ENCODE data around the gene FHL2.

The FHL2 gene

DNA sequence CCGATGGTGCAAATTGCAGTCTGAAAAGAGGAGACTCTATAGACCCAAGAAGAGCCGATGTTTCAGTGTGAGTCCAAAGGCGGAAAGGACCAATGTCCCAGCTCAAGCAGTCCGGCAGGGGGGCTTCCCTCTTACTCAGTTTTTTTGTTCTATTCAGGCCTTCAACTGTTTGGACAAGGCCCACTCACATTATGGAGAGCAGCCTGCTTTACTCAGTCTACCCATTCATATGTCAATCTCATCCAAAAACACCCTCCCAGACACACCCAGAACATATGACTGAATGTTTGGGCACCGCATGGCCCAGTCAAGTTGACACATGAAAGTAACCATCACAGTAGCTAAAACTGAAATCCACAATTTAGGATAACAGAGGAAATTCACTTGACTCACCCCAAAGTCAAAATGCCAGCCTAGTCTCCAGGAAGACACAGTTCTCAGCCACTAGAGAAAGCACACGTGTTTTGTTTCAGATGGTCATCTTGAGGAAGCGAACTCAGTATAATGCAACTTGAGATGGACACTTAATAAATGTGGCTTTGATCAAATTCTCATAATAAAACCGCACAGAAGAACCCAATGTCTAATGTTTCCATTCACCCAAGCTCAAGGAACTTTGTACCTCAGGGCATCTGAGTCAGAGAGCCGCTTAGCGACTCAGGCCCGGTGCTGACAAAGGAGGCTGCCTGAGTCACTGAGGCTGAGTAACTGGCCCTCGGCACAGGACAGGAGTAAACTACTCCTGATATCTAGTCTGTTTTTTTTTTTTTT, 2.4 kb downstream of the FHL2 start:
- DNase-seq, result no peak

GRCh38 chr2:105395691-105396090, 3.2 kb downstream of the FHL2 start:
- DNase-seq, result no peak

DNA sequence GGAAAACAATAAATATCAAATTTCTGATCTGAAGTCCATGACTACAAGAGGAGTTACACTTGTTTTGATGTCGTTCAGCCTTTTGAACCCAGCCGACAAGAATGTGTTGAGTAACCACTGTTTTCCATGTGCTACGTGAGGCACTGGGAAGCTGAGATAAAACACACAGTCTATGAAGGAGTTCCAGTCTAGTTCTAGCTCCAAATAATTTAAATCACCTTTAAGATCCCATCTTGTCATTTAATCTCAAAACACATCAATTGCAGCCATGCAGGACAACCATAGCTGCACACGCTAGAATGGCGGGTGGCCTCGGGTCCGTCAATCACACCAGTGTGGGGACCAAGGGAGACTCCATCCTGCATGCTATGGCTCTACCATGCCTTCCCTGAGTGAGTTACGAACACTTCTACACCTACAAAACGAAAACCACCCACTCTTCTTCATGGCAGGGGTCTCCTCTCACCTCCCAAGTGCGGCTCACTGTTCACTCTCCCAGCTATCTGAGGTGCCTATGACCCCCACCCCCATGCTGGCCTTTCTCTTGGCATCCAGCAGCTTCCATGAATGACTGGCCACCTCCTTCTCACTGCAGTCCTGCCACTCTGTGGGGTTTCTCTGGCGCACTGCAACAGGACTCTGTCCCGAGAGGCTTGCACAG, 3.8 kb downstream of the FHL2 start:
- DNase-seq, result no peak

DNA sequence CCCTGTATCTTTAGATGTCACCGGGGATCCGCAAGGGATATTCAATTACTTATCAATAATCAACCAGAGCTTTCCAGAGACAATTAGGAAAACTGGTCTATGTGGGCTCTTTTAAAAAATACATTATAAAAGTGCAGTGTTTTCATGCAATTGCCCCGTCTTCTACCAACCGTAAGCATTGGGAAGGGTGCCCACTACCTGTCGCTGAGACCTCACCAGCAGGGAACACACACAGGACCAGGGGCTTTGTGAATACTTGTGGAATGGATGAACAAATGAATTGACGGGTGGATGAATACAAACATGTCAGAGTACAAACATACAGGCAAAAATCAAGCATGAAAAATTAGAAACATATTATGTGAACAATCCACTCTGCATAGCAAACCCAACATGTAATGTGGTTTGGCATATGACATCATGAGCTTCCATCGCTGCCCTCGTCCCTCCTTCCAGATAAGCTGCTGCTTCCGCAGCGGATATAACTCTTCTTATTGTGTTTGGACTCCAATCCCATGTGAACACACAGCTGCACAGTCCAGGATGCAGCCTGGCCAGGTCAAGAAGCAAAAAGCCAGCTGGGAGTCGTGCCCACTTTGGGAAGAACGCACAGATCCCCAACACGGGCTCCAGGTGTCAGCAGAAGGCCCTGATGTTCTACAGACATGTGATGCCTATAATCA, 5.3 kb downstream of the FHL2 start:
- no peak for DNase-seq

DNA sequence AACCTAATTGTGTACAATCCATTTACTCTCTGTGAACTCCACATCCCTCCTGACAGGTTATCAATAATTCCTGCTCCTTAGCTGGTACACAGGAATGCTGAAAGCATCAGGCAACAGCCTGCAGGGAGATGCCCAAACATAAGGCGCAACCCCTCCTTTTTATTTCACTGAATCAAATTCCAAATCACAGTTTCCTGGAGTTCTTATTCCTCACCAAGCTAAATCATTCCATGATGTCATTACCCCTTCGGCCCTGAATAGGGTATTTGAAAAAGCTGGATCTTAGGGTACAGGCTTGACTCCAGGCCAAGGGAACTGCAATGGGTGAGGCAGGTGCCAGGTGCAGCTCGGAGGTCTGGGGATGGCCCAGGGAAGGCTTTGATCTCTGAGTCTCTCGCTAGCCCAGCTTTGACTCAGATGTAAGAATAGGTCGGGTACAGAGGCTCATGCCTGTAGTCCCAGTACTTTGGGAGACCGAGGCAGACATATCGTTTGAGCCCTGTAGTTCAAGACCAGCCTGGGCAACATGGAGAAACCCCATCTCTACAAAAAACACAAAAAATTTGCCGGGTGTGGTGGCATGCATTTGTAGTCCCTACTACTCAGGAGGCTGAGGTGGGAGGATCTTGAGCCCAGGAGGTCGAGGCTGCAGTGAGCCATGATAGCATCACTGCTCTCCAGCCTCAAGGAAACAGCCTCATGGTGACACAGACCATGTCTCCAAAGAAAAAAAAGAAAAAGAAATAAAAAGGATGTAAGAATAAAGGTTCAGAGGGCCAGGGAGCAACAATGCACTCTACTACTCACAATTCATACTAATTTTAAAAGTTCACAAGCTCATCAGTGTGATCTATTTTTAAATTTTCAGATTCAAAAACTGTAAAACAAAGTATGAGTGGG, 6.8 kb downstream of the FHL2 start:
- DNase-seq, result no peak

- DNase-seq, result no peak
Measured at GRCh38 chr2:105391058-105391627, 7.7 kb downstream of the FHL2 start.

DNA sequence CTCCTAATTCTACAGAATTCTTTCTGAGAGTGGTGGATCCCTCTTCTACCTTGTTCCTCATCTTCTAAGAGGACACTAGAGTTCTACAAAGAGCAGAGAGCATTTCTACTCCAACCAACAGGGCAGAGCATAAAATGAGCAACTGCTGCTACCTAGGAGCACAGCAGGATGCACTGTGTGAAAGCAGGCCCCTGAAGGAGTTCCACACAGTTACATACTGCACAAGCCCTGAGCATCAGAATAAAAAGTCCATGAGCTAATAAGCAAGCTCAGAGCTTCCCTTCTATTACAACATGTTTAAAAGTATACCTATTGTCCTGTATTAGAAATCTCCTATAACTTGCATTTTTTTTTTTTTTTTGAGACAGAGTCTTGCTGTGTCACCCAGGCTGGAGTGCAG, 8.4 kb downstream of the FHL2 start:
- no peak for DNase-seq

GRCh38 chr2:105388971-105389381, 9.9 kb downstream of the FHL2 start:
- no peak for DNase-seq

DNA sequence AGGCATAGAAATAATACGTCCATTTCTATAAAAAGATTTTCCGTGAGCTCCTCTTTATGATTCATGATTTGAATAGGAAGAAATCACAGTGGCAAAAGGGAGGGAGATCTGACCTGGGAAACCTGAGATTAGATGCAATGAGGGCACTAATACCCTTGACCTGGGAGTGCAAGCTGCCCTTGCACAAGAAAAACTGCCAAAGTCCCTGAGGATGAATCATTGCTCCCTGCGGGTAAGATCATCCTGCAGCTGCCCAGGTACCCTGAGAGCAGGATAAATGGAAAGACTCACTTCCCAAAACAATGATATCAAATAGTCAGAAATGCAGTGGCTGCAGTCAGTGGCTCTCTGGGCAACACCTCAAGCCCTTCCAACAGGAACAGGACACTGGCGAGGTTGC, 11.6 kb downstream of the FHL2 start:
- no peak for DNase-seq

DNA sequence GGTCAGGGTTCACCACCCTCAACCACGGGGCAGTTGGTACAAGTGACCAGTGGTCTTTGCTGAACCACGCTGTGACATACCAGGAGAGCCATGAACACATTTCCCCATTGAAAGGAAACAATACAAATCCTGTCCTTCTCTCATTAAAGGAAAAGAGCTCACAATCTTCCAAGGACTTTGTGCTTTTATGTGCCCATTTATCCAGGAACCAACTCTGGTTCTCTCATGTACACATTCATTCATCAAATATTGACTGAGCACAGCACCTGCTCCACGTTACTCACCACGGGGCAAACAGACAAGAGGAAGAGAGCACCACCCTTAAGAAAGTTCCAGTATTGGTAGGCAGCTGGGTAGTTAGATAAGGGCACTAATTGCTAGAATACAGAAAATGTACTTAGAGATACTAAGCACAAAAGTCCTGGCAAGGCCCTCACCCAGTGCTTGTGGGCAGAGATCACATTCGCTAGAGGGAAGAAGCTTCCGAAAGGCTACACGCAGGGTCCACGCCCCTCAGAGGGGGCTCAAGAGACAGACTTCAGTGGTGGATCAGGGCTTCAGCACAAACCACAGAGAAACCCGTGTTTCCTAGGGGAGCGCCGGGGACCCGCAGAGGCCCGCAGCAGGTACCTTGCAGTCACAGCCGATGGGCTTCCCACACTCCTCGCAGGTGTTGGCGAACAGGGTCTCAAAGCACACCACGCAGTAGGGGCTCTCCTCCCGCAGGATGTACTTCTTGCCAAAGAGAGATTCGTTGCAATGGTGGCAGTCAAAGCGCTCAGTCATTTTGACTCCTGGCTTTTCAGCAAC, 12.9 kb downstream of the FHL2 start:
- no peak for DNase-seq

GRCh38 chr2:105384861-105385260, 14.0 kb downstream of the FHL2 start:
- DNase-seq, result no peak

DNA sequence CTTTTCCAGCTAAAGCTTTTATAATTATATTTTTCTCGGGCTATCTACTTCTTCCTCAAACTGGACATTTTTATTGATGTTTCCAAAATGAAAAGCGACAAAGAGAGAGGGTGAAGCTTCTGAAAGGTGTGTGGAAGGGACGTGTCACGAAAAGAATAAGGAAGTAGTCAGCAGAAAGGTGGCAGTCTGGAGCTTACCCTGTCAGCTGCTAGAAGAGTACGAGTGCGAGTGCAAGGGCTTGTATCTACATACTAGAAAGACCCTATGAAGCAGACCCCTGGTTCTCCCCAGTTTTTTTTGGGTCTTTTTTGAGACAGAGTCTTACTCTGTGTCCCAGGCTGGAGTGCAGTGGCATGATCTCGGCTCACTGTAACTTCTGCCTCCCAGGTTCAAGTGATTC, 14.6 kb downstream of the FHL2 start:
- DNase-seq, result no peak

DNA sequence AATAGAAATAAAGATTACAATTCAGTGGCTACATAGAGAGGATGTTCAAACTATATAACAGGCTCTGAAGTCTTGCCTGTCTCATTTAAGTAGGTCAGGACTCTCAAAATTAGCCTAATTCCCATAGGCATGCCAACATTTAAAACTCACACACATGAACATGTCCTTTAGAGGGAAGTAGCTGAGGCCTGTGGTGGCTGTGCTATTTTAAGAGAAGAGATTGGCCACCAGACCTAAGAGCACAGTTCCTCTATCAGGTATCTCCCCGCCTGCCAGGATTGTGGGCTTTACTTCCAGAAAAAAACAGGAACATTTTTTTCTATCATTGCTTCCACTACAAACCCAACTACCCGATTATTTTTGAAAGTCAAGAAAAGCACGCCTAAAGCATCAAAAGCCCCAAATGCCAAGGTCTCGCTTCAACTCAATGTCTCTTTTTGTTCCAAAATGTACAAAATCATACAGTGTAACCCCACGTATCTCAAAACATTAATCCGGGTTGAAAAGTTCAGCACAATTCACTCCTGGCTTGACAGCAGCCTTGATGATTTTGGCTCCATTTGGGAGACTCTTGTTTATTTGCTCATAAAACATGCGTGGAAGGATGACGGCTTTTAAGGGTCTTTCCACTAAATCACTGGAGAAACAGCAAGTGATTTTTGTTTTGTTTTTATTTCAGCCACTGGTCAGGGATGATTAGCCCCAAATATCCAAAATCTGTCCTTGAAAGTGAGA, 15.3 kb downstream of the FHL2 start:
- no peak for DNase-seq

- no peak for DNase-seq
Measured at GRCh38 chr2:105382177-105382576, 16.7 kb downstream of the FHL2 start.

DNA sequence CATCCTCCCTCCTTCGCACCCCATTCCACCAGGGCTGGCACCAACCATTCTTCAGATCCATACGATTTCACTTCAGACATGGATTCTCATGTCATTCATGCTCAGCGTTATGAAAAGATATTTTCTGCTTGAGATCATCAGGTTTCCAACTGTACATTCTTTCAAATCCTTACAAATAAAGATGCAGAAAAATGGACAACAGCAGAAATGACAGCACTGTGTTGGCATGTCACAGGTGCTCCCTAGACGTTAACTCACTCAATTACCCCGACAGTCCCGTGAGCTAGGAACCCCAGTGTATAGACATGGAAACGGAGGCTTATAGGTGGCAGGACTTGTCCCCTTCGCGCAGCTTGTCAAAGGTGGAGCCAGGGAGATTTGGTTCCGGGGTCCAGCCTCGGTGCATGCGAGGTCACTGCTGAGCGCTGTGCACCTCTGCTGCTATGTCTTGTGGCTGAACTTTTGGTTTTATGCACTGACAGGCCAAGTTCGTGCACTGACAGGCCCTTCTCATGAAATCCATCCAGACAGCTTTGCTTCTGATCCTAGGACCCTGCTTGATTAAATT, 17.7 kb downstream of the FHL2 start:
- DNase-seq, result no peak

GRCh38 chr2:105380432-105381100, 18.3 kb downstream of the FHL2 start:
- DNase-seq, result no peak

GRCh38 chr2:105379741-105380186, 19.1 kb downstream of the FHL2 start:
- DNase-seq, result no peak

- no peak for DNase-seq
Measured at GRCh38 chr2:105378921-105379383, 19.9 kb downstream of the FHL2 start.

DNA sequence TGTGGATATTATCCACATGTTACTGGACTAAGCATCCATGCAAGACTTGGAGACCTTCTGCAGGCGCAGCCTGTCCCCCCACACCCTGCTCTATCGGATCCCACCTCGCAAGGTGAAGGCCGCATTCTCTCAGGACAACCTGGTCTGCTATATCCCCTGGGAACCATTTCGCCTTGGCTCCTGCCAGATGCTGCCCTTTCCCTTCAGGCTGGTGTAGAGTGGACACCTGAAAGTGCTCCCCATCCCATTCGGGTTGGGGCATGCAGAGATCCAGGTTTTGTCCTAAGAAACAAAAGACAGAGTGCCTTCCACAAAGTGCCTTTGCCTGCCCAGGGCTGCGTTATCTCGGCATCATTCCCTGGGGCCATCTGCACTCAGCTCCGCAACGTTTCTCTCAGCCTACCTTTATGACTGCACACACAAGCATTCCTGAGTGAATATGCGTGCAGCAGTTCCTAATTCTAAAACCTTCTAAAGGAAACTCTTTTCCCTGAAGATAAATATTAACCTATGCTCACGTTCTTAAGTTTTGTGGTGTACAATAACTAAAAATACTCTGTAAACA, 20.5 kb downstream of the FHL2 start:
- no peak for DNase-seq

DNA sequence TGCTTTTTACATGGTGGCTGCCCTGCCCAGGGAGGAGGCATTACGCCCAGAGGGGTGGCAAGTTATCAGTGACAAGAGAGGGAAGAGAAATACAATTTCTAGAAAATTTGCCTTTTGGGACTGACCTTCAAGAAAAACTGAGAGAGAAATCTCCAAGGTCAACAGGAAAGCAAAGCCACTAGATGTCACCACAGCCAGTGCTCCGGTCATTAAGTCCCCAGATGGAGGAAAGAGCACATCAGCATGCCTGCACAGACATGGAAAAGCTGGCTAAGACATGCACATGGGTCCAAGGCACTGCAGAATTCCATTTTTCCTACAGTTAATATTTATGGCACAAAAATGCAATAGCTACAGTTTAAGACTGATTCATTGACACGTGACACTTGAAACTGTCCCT, 21.0 kb downstream of the FHL2 start:
- DNase-seq, result no peak

All from NCI-H748 treated with DMSO at 0.1 percent for 48 hours (cell line).